NCI-H2227 (cell line): ENCODE measurements around the gene SH3PXD2A.
A peak's percentile ranks its signal among the peaks of the same experiment; 100 is the strongest.
"Not testable (repeated sequence)": the region's sequence is repeated elsewhere in the genome, so short reads cannot be mapped to it uniquely, and the experiment has no call there.

Experiments
- DNase-seq: peaks from one replicate; lab custom pipeline; 2025; ENCODE audit not compliant: unreplicated experiment; lab: John Stamatoyannopoulos, UW

SH3PXD2A gene

DNA sequence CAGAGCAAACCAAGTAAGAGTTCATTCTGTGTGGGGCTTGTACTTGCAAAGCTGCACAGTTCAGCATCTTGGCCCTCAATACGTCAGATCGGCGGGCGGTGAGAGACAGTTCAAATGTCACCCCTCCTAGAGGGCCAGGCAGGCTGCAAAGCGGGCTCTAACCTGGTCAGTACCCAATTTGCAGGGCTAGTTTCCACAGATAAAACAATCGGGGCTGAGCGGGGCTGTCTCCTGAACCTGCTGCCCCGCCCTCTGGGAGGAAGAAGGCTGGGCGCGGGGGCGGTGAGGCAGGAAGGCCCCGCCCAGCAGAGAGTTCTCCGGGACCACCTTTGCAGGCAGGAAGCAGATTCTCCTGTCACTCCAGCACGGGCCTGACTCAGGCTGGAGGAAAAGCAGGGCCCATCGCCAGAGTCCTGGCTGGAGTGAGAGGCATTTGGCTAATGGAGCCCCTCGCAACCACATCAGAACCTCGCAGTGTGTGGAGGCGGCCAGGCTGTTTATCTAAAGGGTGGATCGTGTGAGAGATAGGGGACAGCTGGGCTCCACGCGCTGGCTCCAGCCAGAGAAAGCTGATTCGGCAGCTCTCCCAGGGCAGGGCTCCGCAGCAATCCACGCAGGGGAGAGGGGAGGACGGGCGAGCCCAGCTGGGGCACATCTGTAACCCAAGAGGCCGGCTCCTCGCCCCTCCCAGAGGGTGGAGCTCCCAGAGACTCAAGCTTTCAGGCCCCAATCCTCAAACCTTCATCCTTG lies 83.1 kb downstream of the SH3PXD2A start:
- DNase-seq: peak; percentile 76

DNA sequence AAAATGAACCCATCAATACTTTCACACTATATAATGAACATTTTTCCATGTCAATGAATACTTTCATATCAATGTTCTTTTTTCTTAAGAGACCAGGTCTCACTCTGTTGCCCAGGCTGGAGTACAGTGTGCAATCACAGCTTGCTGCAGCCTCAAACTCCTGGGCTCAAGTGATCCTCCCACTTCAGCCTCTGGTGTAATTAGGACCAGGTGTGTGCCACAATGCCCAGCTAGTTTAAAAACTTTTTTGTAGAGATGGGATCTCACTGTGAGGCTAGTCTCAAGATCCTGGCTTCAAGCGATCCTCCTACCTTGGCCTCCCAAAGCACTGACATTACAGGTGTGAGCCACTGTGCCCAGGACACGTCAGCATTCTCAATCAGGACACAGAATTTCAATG lies 85.2 kb downstream of the SH3PXD2A start:
- DNase-seq: no peak

DNA sequence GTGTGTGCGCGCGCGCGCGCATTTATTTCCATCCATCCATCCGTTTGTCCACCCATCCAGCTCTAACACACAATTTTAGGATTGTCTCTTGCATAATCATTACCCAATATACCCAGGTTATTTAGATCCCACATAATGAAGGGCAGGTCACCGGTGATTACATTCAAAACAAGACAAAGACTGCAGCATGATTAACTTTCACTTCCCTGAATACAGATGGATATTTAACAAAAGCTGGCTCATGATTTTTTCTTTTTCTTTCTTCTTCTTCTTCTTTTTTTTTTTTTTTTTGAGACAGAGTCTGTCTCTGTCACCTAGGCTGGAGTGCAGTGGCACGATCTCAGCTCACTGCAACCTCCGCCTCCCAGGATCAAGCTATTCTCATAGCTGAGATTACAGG lies 86.2 kb downstream of the SH3PXD2A start:
- DNase-seq: no peak

DNA sequence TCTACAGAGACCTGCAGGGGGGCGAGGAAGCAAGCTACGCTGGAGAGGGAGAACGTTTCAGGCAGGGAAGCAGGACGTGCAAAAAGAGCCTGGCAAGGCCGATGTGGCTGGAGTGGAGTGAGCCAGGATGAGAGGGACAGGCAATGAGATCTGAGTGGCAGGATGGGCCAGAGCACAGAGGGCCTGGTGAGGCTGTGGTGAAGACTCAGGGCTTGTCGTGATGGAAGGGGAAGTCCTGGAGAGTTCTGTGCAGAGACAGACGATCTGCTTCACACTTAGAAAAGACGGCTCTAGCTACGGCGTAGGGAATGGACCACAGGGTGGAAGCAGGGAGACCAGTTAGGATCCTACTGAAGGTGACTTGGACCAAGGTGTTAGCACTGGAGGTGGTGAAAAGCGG lies 87.0 kb downstream of the SH3PXD2A start:
- DNase-seq: no peak

DNA sequence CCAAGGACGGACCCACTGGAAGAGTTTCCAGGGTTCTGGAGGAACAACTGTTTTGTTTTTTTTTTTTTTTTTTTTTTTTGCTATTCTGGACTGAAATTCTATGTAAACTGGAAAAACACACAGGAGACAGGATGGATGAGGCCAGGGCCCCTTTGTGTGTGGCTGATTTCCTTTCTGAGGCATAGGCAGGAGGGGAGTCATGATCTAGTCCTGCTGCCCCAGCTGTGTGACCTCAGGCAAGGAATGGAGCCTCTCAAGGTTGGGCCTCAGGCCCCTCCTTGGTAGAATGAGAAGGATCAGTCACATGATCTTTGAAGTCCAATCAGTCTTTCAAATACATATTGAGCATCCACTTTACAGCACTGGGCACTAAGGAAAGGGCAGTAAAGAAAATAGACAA lies 87.6 kb downstream of the SH3PXD2A start:
- DNase-seq: no peak

DNA sequence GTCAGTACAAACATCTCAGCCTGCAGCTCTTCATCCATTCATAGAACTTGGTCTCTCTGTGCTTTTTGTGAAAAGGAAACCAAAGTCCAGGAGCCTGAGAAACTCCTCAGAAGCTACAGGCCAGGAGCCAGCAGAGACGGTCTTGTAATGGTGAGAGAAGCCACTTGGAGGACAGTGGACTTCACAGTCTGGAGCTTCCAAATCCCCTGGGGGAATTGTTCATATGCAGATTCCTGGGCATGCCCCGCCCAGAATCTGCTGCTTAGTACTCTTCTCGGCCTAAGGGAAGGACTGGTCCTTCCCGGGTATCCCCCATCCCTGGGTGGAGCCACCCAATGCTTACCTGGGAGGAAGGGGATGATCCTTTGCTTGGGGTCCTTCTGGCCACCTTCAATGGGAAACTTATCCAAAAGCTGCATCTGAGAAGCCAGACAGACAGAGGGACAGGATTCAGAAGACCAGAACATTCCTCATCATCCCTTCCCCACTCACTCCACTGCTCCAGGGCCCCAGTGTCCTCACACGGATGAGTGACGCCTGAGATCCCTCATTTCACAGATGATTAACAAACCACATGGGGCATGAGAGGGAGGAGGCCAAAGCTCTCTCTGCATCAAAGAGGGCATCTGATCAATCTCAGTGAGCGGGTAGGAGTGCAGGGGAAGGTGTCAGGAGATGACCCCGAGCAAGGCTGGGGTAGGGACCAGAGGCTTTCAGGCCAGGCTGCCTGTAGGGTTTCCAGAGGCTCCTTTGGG lies 88.4 kb downstream of the SH3PXD2A start:
- no peak for DNase-seq

DNA sequence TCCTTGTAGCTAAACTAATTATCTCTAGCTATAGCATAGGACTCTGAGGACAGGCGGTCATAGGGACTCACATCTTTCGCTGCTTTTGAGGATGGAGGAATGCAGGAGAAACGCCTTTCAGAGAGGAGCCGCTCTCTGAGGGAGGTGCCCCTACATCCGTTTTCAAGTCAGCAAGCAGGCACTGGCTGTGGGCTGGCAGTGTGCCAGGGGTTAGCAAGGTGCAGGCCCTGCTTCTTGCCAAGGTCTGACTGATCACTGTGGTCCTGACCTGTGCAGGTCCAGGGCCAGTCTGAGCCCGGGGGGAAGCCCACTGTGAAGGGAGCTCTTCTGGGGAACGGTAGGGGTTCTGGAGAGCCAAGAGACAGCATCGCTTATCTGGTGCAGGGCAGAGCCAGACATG lies 89.4 kb downstream of the SH3PXD2A start:
- DNase-seq: no peak

DNA sequence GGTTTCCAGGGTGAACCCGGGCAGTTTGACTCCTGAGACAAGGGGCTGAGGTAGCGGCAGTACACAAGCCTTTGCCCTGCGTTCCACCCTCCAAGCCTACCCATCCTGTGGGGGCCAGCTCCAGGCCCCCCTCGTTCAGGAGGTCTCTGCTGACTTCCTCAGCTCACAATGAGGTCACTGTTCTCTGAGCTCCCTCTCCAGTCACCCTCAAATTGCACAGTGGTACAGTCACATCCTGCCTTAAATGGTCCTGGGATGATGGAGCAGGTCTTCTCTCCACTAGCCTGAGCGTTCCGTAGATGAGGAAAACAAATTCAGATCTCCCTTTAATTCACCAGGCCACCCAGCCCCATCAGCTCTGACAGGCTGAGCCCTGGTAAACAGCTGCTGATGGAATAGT lies 90.2 kb downstream of the SH3PXD2A start:
- no peak for DNase-seq

DNA sequence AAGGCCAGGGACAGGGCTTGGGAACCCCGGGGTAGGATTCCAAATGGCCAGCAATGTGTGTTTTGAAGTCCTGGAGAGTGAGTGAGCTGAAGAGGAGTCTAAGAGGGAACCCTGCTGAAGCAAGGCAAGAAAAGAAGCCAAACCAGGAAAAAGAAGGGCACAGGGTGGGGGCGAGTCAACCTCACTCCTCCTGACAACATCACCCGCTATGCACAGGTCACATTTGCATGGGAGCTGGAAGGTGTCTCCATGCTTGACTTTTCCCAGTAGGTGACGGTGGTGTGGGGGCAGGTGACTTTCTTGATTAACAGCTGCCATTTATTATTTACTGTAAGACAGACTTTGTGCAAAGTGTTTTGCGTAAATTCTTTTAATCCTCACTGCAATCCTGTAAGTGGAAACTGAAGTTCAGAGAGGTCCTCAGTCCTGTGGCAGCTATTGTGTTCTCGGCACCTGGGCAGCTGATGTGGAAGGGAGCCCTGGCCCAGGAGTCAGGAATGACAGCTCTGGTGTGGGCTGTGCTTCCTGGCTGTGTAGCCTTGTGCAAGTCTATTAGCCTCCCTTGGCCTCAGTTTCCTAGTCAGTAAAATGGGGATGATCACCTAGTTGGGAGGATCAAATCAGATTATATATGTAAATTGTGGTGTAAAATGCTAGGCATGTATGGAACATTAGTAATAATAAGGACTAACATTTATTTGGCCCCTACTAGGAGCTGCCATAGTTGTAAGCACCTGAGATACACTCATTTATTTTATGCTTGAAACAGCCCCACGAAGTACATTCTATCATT lies 90.9 kb downstream of the SH3PXD2A start:
- no peak for DNase-seq

DNA sequence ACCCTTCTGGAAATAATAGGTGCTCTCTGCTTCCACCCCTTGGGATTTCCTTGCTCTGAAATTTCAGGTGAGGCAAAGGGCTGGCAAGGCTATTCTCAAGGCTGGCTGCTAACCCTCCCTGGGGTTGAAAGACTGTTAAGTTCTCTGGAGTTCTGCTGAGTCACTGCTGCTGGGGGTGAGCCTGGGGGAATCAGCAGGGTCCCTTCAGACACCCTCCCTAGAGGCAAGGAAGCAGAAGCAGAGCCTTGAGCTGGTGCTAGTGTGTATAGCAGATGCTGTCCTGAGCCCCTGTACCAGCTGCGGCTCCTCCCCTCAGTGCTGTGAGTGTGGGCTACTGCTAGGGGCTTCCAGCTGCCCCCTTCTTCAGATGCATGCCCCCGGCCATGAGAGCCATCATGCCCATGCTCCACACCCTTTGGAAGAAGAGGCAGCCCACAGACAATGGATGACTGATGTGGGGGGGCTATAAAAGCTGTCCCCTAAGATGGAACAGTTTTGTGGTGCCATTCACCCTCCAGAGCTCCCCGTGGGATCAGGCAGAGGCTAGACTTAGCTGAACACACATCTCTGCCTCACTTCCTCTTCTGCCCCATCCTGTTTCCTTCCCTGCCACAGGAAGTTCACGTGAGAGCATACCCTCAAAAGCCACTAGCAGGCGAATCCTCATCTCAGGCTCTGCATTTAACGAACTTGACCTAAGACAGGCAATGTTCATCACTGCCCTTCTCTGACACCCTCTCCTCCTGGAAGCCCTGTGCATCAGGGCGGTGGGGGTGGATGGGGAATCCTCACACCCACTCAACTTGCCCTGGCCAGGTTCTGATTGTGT lies 91.8 kb downstream of the SH3PXD2A start:
- no peak for DNase-seq

DNA sequence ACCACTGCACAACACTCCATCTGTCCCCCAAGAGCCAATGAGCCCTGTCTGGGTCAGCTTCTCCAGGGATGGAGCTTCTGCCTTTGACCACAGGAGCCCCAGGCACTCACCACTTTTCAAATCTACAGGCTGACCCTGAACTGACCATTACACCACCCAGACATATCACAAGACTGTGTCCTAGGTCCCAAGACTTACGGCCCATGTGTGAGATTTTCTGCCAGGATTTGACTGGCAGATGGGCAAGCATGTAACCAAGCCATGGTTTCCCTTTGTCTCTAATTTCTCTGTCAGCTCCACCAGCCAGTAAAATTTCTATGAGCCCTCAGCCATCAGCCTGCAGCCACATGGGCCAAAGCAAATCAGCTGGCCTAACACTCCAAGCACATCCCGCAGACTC lies 92.5 kb downstream of the SH3PXD2A start:
- DNase-seq: no peak

DNA sequence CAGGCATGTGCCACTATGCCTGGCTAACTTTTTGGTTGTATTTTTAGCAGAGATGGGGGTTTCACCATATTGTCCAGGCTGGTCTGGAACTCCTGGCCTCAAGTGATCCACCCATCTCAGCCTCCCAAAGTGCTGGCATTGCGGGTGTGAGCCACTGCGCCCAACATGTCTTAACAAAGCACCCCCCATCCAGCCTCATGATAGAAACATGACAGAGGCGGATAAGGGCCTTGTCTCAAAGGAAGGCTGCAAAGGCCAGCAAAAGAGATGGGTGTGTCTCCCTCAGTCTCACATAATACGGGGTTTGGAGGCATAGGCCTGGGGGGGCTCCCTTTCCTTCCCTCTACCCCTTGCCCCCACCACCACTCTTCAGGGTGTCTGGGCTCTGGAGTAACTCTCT lies 93.2 kb downstream of the SH3PXD2A start:
- no peak for DNase-seq

DNA sequence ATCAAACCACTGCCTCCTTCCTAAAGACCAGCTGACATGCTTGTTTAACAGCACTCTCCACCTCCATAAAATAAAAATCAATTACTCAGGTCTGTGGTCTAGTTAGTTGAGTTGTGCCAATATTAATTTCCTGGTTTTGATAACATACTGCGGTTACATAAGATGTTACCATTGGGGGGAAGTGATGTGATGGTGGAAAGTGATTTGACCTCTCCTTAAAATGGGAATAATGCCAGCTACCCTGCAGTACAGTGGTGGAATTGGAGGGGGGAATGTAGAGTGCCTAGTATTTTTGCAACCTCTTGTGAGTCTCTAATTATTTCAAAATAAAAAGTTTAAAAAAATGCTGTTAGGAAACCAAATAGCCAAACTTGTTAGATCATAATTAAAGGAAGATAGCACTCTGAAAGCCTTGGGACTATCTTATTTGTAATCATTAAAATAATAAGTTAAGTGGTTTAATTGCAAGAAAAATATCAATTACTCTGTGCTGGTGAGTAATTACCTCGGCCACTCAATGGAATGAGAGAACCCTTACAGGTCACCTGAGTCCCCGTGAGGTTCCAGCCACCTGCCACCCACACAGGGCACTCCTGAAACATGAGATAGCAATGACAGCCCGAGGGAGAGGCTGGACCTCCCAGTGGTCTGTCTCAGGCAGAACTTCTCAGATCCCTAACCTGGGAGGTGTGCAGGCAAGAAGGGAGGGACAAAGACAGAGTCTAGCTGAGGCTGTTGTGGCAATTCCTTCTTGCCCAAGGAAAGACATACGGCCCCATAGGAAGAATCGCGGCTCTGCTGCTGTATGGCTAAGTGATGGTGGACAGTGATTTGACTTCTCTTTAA lies 94.1 kb downstream of the SH3PXD2A start:
- DNase-seq: no peak

DNA sequence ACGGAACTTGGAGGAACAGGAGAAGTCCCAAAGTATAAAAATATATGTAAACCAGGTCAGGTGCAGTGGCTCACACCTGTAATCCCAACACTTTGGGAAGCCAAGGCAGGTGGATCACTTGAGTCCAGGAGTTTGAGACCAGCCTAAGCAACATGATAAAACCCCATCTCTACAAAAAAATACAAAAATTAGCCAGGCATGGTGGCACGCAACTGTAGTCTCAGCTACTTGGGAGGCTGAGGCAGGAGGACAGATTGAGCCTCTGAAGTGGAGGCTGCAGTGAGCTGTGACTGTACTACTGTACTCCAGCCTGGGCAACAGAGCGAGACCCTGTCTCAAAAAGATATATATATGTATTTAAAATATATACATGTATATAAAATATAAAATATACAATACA lies 95.1 kb downstream of the SH3PXD2A start:
- DNase-seq: not testable (repeated sequence)

DNA sequence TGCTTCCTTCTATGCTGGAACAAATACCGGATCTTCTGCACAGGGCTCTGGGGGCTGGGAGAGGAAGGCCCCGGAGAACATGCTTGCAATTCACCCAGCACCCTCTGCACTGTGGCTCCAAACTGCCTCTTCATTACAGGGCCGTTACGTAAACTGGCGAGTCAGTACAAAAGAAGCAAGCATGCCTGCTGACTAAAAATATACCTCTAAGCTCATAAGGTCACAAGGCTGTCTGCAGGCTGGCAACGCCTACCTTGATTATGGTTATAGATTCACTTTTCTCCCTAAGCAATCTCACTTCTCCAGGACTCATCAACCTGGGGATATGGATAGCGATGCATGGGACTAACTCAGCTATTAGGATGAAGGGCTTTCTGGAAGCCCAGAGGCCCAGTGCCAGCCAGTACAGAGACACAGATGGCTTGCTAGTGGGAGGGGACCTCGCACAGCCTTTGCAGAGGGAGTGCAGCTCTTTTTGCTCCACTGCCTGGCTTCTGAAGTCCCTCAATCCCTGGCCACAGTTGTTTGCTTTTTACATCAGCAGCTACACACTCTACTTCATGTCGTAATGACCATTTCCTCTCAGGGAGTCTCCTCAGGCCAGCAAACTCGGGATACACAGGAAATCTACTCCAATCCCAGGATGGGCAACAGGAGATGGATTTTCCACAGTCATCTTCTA lies 96.1 kb downstream of the SH3PXD2A start:
- DNase-seq: peak; percentile 84

DNA sequence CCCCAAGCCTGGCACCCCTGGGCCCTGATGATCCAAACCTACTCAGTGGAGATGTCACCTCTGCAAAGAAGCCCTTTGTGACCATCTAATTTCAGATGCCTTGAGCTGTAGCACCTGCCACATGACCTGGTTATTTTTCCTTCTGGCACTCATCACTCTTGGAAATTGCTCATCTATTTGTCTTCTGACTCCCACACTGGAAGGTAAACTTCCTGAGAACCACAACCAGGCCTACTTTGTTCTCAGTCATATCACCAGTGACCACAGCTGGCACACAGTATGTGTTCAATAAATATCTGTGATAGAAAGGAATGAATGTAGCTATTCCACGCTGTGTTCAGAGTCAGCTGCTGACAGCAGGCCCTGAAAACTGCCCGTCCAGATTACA lies 97.1 kb downstream of the SH3PXD2A start:
- no peak for DNase-seq

DNA sequence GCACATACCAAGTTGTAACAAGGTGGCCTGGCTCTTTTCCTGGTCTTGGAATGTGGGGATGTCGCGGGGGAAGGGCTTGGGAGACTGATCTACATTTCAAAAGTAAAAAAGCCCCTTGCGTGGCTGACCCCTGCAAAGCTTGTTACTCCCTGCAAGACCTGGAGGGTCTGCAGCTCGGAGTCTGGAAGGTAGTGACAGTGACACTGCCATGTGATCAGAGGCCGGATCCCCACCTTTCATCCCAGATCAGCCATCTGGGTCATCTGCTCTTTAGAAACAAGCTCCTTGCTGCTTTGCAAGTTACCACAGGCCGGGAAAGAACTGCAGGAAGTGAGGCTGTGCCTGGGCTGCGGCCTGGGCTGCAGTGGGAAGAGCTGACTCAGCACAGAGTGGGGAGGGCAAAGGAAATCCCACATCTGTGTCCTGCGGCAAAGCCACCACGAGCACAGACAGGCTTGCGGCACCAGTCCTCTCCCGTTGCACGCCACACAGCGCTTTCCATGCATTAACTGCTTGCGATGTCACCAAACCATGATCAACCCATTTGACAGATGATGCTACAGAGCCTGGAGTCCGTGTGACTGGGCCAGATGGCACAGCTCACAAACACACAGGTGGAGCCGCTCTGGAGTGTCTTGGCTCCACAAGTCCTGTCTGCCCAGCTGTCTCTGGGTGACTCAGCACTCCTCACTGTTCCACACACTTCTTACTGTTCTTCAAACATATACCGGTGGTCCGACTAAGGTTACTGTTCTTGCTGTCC lies 97.7 kb downstream of the SH3PXD2A start:
- DNase-seq: no peak

DNA sequence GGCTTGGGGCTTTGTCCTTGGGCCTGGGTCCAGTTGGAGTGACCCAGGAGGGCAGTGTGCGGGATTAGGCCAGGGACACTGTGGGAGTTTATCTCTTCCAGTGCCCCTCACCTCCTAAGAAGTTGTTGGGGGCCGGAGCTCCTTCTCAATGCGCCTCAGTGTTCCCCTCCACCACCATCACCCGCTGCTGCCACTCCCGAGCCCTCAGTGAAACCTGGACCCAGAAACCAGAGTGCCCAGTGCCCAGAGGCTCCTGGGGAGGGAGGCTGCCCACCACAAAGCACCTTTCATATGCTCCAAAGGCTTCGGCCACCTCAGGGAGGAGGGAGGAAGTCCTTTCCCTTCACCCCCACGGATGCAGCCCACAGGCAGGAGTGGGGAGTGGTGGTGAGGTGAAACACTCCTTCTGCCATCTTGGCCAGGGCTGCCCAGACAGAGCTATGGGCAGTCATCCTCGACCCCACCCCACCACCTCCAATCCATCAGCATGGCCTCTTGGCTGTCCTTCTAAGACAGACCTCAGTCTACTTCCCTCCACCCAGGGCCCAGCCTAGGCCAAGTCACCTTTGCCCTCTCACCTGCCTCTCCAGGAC lies 99.0 kb downstream of the SH3PXD2A start:
- DNase-seq: no peak
